HepG2 (cell line): ENCODE measurements around the gene BRD2. TPM values are rescaled to one million over a fixed set of nuclear protein-coding genes. Genes with fewer than 3 reads are reported as not detected.

ENCODE experiments used
- ATAC-seq: fragments of 200-7000 bp; cut with Tn5 transposase; 3 replicates; pipeline ENCODE4 v1.9.1; 2020; ENCODE audit warnings: mild to moderate bottlenecking, moderate library complexity
- BruUV-seq: library from RNA; stranded (reverse); fragments of 400-500 nt; replicated peaks from 2 replicates; lab custom pipeline; 2021; lab: Mats Ljungman, UMichigan
- CTCF ChIA-PET: fragments of 300-600 bp; formaldehyde crosslinking; extraction: SDS; loops from one replicate; lab custom pipeline; 2021; ENCODE audit warnings: low total read pairs, inconsistent platforms, low intra/inter-chr PET ratio; lab: Yijun Ruan, JAX
- POLR2A ChIA-PET: fragments of 350-600 bp; sonication (Branson Sonifier 250); formaldehyde crosslinking; loops from one replicate; lab custom pipeline; 2020; ENCODE audit warnings: antibody characterized with exemption, inconsistent platforms; lab: Yijun Ruan, JAX
- DNase-seq: peaks from one replicate; pipeline ENCODE4 v3.0.0-alpha.2; 2015; ENCODE audit warnings: low spot score
- FAIRE-seq: peaks from 3 replicates; lab custom pipeline; 2011; peaks lifted over from hg19 to GRCh38; lab: Jason Lieb, UNC
- H2AFZ ChIP-seq: one replicate; pipeline ENCODE4 v1.6.1; 2011; ENCODE audit warnings: low read length, inconsistent platforms
- H3K27ac ChIP-seq: fragments of 300-600 bp; 3 replicates; pipeline ENCODE4 v1.8.0; 2011; ENCODE audit warnings: mixed run types, mild to moderate bottlenecking, mixed read lengths, low read length, inconsistent platforms; ENCODE audit not compliant: insufficient read depth; ENCODE audit errors: extremely low read length
- H3K27me3 ChIP-seq, 2 experiments: fragments of 200-600 bp in 1 of 2; 2 replicates in 1 of 2; 3 replicates in 1 of 2; pipeline versions ENCODE4 v1.6.0 to v1.8.0; 2011; ENCODE audit warnings: low read length in 2 of 2, mild to moderate bottlenecking in 2 of 2, moderate library complexity in 2 of 2, inconsistent platforms in 1 of 2; ENCODE audit not compliant: insufficient read depth in 2 of 2, control insufficient read depth in 1 of 2
- H3K36me3 ChIP-seq, 2 experiments: fragments of 200-600 bp in 1 of 2; replicated peaks in 1 of 2; 2 replicates in 1 of 2; 3 replicates in 1 of 2; pipeline versions ENCODE4 v1.5.1 to v1.8.0; 2011; ENCODE audit warnings: low read length in 2 of 2, inconsistent platforms in 1 of 2; ENCODE audit not compliant: insufficient read depth in 2 of 2, control insufficient read depth in 1 of 2
- H3K4me1 ChIP-seq: 2 replicates; pipeline ENCODE4 v1.5.1; 2012; ENCODE audit warnings: low read length, inconsistent platforms; ENCODE audit not compliant: insufficient read depth
- H3K4me2 ChIP-seq: 2 replicates; pipeline ENCODE4 v1.6.0; 2011; ENCODE audit warnings: low read depth, low read length, inconsistent platforms
- H3K4me3 ChIP-seq, 3 experiments: fragments of 200-600 bp in 1 of 3; sonication (generic), shearing (Covaris generic) in 1 of 3; replicated peaks in 1 of 3; 2 replicates each; pipeline ENCODE4 v1.5.1; 2011 to 2016; ENCODE audit warnings: low read length in 3 of 3, inconsistent platforms in 2 of 3, low read depth in 2 of 3, mild to moderate bottlenecking in 2 of 3, control low read depth in 1 of 3, mixed read lengths in 1 of 3; ENCODE audit not compliant: insufficient read depth in 1 of 3
- H3K79me2 ChIP-seq: one replicate; pipeline ENCODE4 v1.6.1; 2011; ENCODE audit warnings: low read length, inconsistent platforms; ENCODE audit not compliant: insufficient read depth
- H3K9ac ChIP-seq: 2 replicates; pipeline ENCODE4 v1.6.0; 2011; ENCODE audit warnings: mild to moderate bottlenecking, low read depth, low read length, inconsistent platforms; ENCODE audit not compliant: insufficient read depth
- H3K9me3 ChIP-seq: 2 replicates; pipeline ENCODE4 v1.5.1; 2012; ENCODE audit warnings: mild to moderate bottlenecking, low read length
- H4K20me1 ChIP-seq: 2 replicates; pipeline ENCODE4 v1.6.0; 2011; ENCODE audit warnings: inconsistent platforms, mild to moderate bottlenecking, low read length, moderate library complexity; ENCODE audit not compliant: insufficient read depth
- JDP2 ChIP-seq: sonication (generic); formaldehyde crosslinking; IDR thresholded peaks from 2 replicates; pipeline ENCODE4 v1.8.1; 2022; ENCODE audit warnings: missing genetic modification reagents, borderline replicate concordance
- KDM6A ChIP-seq: IDR thresholded peaks from 2 replicates; pipeline ENCODE4 v1.6.1; 2016; ENCODE audit warnings: low read depth
- MAX ChIP-seq: IDR thresholded peaks from 2 replicates; pipeline ENCODE4 v1.6.1; 2012; ENCODE audit warnings: inconsistent platforms
- MIER3 ChIP-seq: IDR thresholded peaks from 2 replicates; pipeline ENCODE4 v1.6.1; 2016; ENCODE audit warnings: missing compliant biosample characterization, borderline replicate concordance
- ZBTB33 ChIP-seq: sonication (generic); formaldehyde crosslinking; IDR thresholded peaks from 2 replicates; pipeline ENCODE4 v1.4.0; 2020; ENCODE audit warnings: missing genetic modification reagents
- ZNF276 ChIP-seq: sonication (generic); formaldehyde crosslinking; IDR thresholded peaks from 2 replicates; pipeline ENCODE4 v1.4.0; 2020; ENCODE audit warnings: mild to moderate bottlenecking, low read depth, missing genetic modification reagents
- ZNF556 ChIP-seq: sonication (generic); formaldehyde crosslinking; IDR thresholded peaks from 2 replicates; pipeline ENCODE4 v1.4.0; 2020; ENCODE audit warnings: mild to moderate bottlenecking, missing genetic modification reagents, borderline replicate concordance
- ZNF557 ChIP-seq: sonication (generic); formaldehyde crosslinking; IDR thresholded peaks from 2 replicates; pipeline ENCODE4 v1.4.0; 2020; ENCODE audit warnings: missing genetic modification reagents
- ZNF646 ChIP-seq: sonication (generic); formaldehyde crosslinking; IDR thresholded peaks from 2 replicates; pipeline ENCODE4 v1.9.0; 2021; ENCODE audit warnings: mild to moderate bottlenecking, missing genetic modification reagents
- in situ Hi-C: cut with HindIII; loops from 2 replicates; pipeline ENCODE4 v1.10.0; 2017; ENCODE audit warnings: low pct_unique_long_range_greater_than_20kb; ENCODE audit not compliant: extremely low pct_ligation_motif_present
- intact Hi-C: fragments of 100-400 bp; cut with micrococcal nuclease; formaldehyde crosslinking; loops from one replicate; pipeline ENCODE4 v1.10.0; 2022; ENCODE audit not compliant: unreplicated experiment
- polyA plus RNA-seq, 8 experiments: library from polyadenylated mRNA; depleted of rRNA in 3 of 8; stranded (reverse) in 7 of 8; unstranded in 1 of 8; fragments of >200 nt; fragmentation: Illumina TruSeq in 4 of 8; extraction: Trizol in 4 of 8; gene quantifications; 2 replicates each; pipeline versions ENCODE4 v1.2.1 to v1.2.3, GENCODE V29; 2011 to 2016; ENCODE audit warnings: low read depth in 4 of 8, missing spikeins in 1 of 8, mixed read lengths in 1 of 8; ENCODE audit not compliant: insufficient read depth in 1 of 8
- total RNA-seq, 5 experiments: library from RNA; depleted of rRNA; stranded (reverse); fragments of >200 nt; fragmentation: Illumina TruSeq; extraction: Trizol; gene quantifications; 2 replicates each; pipeline ENCODE4 v1.2.3, GENCODE V29; 2016; ENCODE audit warnings: low read depth in 1 of 5

The BRD2 gene
- total and polyA plus RNA-seq, 2 of the 13 experiments (the other 11 are each of a cell fraction or from before 2014, with no cell fraction given) = 143 to 202 TPM

- in situ Hi-C loops = loop anchor here (5.0 to 10.0 kb wide), 3 partner anchors 64 to 229 kb away; no protein-coding TSS in a partner anchor
- Histone ChIP-seq H2AFZ (no peak overlapping the region), H3K79me2 (no peaks in the 10 kb centered on the region), H3K4me2 (no peak overlapping the region), H3K4me1 (no peaks in the 10 kb centered on the region), H3K27me3 (peaks cover 1 to 56% of the 10 kb centered on the region in 2 experiments; a peak in 3 of 5 replicates), H3K9me3 (no peaks in the 10 kb centered on the region), H3K9ac (no peak overlapping the region), H3K4me3 (no peak overlapping the region), H3K27ac (no peak overlapping the region), H4K20me1 (no peaks in the 10 kb centered on the region), H3K36me3 (no peaks in the 10 kb centered on the region)
- intact Hi-C loops = no loop called here
- TF ChIP-seq ZNF646 (CRISPR knock-in tag) (no peak), ZNF276 (CRISPR knock-in tag) (no peak), MAX (no peak), JDP2 (CRISPR knock-in tag) (no peak), ZBTB33 (CRISPR knock-in tag) (no peak), ZNF557 (CRISPR knock-in tag) (no peak), MIER3 (CRISPR knock-in tag) (no peak), KDM6A (CRISPR knock-in tag) (no peak), ZNF556 (no peak)
- no peak for DNase-seq
- no peak for ATAC-seq
- POLR2A ChIA-PET = no interaction called here
- FAIRE-seq = no peak
- CTCF ChIA-PET = no interaction called here
- no TSS peak for BruUV-seq
These were observed 50.0 kb downstream of the BRD2 start for GRCh38 chr6:33018418-33018817.
